NK-92 (cell line): ENCODE data around the gene TOR3A.
"Not testable (repeated sequence)": the region's sequence is repeated elsewhere in the genome, so short reads cannot be mapped to it uniquely, and the experiment has no call there.

ENCODE experiments used
- DNase-seq: peaks from one replicate; lab custom pipeline; 2025; ENCODE audit not compliant: unreplicated experiment; lab: John Stamatoyannopoulos, UW

TOR3A gene, protein sequence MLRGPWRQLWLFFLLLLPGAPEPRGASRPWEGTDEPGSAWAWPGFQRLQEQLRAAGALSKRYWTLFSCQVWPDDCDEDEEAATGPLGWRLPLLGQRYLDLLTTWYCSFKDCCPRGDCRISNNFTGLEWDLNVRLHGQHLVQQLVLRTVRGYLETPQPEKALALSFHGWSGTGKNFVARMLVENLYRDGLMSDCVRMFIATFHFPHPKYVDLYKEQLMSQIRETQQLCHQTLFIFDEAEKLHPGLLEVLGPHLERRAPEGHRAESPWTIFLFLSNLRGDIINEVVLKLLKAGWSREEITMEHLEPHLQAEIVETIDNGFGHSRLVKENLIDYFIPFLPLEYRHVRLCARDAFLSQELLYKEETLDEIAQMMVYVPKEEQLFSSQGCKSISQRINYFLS

DNA sequence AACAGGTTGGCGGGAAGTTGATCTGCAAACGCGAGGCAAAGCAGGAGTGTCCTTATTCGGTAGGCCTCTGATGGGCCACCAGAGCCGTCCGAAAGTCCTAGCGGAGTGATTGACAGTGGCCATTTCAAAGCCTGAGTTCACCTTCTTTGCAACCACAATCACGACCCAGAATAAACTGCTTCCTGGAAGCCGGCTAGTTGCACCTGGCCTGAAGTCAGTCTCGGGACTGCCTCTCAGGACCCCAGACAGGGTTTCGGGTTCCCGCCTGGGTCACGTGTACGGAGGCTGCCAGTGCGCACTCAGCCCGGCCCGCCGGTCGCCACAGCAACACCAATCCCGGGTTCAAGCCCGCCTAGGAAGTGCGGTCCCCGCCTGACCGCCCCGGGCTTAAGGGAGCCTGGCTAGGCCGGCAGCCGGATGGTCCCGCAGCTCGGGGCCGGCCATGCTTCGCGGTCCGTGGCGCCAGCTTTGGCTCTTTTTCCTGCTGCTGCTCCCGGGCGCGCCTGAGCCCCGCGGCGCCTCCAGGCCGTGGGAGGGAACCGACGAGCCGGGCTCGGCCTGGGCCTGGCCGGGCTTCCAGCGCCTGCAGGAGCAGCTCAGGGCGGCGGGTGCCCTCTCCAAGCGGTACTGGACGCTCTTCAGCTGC is at the start of gene TOR3A:
Gene TOR3A, plus strand, starts transcription at position 384 of the 646 bp plus-strand sequence. Its CDS starts 59 bp downstream, at position 443.
- no peak for DNase-seq

DNA sequence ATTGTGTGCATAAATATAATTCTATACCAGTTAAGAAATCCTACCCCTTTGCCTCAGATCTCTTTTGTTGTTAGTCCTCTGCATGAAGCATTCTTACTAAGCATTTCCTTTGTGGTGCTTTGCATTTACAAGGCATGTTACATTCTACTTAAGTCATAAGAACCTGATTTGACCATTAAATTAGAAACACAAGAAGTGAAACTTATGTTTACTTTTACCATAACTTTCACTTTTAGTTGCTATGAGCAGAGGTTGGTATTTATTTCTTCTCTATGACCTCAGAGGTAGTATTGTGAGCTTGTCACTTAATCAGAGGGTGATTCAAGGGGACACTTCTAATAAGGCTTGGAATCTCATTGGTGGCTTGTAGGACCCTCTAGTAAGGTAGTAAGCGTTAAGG is 47.1 kb upstream of the TOR3A start:
- DNase-seq = no peak

DNA sequence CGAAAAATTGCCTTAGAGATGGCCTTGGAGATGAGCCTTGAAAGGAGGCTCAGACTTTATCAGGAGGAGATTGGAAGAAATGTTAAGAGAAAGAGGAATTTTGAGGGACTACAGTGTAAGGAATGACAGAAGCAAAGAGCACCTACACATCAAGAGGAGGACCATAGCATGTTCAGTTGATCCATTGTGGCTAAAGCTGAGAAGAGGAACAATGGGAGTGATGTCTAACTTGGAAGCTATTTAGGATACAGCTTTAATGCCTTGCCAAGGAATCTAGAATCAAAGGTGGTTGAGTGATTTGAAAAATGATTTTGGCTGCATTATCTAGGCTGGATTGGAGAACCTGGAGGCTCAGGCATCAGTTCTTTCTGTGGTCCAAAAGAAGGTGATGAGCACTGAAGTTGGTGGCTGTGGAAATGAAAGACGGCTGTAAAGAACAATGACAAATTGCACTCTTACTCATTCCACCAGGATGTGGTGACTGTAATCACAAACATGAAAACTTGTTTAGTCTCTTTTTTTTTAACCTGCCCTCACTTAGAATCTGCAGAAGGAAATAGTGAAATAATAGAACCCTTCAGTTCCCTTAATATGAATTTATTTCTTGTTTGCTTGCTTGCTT is 44.9 kb upstream of the TOR3A start:
- DNase-seq = no peak

DNA sequence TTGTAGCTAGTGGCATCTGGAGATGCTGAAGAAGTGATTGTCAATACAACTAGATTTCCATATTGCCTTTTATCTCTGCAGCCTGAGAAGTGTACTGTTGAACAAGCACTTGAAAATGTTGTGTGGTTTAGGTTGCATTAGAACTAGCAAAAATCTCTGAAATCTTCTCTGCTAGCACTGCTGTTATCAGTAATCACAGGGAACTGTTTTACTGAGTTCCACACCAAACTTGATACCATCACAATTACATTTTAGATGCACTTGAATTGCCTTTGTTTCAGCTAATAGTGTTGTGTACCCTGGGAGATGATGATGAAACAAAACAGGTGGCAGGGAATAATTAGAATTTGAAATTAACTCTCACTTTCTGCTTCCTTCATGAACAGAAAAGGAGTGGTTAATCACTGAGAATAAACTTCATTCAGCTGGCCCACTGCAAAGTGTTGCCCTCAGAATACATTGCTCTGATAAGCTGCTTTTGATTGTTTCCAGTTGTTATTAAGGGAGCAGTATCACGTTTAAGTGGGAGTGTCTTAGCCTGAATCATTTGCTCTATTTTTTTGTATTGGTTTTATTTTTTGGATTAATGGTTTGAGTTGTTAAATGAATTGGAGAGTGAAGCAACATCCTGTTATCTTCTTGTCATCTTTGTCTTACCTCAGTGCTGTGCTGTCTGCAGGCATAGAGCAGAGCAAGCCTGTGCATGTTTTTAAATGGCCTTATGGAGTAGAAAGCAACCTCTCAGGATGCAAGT is 43.2 kb upstream of the TOR3A start:
- DNase-seq = no peak

DNA sequence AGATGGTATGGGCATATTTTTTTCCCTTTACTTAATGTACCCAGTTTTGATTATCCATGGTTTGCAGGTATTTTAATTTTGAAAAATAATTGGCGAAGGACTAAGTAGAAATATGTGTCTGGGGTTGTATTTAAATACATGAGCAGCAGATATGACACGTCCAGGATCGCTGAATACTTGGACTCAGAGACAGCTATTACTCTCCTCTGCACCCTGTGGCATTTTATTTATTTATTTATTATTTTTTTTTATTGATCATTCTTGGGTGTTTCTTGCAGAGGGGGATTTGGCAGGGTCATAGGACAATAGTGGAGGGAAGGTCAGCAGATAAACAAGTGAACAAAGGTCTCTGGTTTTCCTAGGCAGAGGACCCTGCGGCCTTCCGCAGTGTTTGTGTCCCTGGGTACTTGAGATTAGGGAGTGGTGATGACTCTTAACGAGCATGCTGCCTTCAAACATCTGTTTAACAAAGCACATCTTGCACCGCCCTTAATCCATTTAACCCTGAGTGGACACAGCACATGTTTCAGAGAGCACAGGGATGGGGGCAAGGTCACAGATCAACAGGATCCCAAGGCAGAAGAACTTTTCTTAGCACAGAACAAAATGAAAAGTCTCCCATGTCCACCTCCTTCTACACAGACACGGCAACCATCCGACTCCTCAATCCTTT is 42.2 kb upstream of the TOR3A start:
- DNase-seq = not testable (repeated sequence)

DNA sequence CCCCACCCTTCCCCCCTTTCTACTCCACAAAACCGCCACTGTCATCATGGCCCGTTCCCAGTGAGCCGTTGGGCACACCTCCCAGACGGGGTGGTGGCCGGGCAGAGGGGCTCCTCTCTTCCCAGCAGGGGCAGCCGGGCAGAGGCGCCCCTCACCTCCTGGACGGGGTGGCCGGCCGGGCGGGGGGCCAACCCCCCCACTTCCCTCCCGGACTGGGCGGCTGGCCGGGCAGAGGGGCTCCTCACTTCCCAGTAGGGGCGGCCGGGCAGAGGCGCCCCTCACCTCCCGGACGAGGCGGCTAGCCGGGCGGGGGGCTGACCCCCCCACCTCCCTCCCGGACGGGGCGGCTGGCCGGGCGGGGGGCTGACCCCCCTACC is 41.7 kb upstream of the TOR3A start:
- not testable (repeated sequence) for DNase-seq

DNA sequence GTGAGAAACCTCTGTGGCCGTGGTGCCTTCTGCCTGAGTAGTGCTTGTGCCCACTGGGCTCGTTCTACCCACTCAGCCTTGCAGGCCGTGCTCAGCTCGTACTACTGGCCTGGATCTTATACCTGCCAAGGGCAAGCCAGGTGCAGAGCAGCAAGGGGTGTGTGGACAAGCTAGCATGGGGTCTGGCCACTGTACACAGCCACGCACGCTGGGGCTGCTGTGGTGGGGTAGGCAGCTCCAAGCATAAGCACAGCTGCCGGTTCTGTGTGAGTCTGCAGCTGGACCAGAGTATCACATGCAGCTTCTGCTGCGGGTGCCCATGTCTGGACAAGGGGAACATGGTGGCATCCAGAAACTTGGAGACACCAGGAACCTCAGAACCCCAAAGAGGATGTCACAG is 39.8 kb upstream of the TOR3A start:
- DNase-seq = no peak

DNA sequence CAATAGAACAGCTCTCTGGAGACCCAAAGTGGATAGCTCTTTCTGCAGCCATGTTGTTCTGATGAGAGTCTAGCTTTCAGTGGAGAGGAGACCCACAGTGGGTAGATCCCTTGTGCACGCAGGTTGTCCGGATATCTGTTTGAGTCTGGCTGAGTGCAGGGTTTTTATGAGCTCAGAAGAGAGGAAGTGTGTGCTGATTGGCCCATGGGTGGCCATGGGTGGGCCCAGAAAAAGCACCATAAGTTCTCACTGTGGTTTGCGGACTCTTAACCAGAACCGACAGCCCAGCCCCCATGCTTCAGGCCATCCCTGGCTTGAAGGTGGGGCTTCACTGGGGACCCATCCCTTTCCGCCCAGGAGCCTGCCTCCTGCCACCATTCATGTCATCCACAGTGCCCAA is 39.2 kb upstream of the TOR3A start:
- DNase-seq = no peak

DNA sequence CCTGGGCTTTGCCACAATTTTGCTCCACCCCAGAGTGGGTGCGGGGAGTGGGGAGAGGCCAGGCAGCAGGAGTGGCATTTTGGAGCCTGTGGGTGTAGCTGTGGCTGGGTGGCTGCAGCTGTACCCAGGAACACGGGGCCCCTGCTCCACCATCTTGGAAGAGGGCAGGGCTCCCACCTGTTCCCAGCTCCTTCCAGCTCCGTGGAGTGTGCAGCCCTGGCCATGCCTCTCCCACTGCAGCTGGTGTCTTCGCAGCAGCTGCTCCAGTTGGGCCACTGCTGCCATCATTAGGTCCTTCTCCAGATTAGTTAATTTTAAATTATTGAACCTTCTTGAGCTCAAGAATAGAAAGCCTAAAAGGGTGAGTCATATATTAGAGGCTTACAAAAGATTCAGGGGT is 38.6 kb upstream of the TOR3A start:
- no peak for DNase-seq

DNA sequence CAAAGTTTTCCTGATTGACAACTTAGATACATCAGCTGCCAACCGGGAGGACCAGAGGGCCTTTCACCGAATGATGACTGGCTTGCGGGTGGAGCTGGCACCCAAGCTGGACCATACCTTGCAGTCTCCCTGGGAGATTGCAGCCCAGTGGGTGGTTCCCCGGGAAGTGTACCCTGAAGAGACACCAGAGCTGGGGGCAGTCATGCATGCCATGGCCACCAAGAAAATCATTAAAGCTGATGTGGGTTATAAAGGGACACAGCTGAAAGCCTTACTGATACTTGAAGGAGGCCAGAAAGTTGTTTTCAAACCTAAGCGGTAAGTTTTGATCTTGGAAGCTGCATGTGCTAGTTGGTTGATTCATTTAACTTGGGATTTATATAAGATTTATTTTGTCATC is 38.0 kb upstream of the TOR3A start:
- DNase-seq = no peak

DNA sequence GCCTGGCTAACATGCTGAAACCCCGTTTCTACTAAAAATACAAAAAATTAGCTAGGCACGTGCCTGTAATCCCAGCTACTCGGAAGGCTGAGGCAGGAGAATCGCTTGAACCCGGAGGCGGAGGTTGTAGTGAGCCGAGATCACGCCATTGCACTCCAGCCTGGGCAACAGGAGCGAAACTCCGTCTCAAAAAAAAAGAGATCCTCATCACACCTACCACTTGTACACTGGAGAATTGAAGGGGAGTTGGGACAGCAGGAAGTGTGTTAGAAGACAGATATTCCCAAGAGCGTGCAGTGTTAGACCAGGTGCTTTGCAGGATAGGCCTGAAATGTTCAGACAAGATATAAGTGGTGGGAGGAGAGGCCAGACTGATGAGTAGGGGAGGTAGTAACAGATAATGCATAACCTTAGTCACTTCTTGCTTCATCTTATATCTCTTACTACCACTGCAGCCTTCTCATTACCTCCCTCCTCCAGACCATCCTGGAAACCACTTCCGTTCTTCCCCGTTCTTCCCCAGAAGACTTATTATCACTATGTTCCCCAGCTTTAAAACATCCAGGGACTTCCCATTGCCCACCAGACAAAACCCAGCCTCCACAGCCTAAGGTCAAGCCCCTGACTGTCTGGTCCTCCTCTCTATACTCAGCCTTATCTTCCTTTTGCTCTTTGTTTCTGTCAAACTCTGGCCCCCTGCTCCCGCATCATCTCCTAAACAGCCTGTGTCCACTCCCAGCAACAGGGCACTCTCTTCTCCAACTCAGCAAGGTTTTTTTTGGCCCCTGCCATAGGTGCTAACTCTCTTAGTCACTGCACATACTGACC is 34.8 kb upstream of the TOR3A start:
- DNase-seq = no peak

DNA sequence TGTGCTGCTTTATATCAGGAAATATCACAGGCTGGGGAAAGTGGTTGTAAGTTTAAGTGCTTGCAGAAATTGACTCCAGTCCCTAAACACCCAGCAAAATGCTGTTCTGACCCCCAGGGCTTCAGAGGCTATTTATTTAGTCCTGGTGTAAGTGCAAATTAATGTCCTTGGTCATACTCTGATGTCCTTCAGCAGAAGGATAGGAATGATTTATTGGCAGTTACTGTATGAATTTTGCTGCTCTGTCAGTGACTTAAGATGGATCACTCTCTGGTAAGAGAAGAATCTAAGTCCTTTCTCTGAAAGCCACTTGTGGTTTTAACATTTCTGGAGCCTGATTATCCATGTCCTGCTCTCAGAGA is 34.3 kb upstream of the TOR3A start:
- no peak for DNase-seq

DNA sequence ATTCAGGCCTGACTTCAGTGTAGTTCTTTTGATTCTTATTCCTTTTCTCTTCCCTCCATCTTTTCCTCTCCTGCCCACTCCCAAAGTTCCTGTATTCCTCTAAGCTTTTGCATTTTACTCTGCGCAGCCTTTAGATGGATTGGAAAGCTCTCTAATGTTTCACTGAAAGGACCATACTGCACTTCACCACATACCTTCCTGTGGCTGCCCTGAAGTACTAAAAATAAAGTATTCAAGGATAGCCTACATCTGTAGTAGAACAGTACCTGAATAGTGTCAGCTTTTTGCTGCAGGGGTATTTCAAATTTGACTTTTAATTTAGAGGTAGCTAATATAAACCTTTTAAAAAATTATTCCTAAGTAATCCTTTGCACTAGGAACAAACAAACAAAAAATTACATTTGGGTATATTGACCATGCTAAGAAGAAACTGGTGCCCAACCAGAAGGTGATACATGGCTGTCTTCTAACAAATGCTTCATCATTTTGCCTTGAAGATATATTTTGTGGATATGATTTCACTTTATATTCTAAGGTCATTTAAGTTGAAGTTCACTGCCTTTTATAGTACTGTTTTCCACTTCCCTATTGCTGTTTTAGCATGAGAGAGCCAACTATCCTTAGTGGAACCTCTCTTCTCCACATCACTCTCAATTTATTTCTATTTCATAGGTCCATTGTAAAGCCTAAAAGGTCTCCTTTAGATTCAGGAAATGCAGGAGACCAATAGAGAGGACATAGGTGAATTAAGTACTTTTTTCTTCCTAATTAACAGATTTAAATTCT is 33.3 kb upstream of the TOR3A start:
- no peak for DNase-seq

DNA sequence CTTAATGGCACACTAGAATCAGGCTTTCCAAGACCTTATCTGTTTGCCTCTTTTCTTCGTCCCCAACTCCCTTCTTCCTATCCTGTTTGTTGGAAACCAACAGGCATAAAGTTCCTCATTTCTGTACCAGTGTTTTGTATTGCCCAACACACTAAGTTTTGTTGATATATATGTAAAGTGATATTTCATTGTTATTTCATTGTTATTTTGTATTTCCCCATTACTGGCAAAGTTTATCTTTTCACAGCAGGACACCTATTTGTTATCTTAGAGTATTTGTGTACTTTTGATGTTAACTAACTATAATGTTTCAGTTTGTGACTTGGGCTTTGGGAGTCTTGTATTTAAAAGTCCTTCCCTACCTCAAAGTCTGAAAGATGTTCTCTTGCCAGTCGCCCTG is 29.1 kb upstream of the TOR3A start:
- DNase-seq = no peak

DNA sequence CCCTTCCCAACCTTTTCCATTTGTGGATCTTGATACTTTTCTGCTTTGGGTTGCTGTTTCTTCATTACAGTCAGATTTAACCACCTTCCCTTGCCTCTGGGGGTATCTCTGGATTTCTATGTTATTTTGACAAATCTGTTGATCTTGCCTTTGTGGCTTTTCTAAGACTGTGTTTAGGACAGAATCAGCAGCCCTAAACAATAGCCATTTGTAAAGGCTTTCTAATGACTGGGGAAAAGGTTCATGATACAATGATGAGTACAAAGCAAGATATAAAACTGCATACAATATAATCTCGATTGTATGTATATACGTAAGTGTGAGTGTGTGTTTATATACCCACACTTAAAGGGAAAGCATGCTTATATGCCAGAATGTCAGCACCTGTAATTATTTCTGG is 28.4 kb upstream of the TOR3A start:
- no peak for DNase-seq

DNA sequence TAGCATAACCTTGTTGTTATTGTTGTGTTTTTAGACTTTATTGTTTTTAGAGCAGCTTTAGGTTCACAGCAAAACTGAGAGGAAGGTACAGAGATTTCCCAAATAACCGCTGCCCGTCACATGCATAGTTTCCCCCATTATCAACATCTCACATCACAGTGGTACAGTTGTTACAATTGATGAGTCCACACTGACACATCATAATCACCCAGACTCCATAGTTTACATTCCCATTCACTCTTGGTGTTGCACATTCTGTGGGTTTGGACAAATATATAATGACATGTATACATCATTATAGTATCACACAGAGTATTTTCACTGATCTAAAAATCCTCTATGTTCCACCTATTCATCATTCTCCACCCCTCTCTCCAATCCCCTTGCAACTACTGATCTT is 25.9 kb upstream of the TOR3A start:
- DNase-seq = no peak

DNA sequence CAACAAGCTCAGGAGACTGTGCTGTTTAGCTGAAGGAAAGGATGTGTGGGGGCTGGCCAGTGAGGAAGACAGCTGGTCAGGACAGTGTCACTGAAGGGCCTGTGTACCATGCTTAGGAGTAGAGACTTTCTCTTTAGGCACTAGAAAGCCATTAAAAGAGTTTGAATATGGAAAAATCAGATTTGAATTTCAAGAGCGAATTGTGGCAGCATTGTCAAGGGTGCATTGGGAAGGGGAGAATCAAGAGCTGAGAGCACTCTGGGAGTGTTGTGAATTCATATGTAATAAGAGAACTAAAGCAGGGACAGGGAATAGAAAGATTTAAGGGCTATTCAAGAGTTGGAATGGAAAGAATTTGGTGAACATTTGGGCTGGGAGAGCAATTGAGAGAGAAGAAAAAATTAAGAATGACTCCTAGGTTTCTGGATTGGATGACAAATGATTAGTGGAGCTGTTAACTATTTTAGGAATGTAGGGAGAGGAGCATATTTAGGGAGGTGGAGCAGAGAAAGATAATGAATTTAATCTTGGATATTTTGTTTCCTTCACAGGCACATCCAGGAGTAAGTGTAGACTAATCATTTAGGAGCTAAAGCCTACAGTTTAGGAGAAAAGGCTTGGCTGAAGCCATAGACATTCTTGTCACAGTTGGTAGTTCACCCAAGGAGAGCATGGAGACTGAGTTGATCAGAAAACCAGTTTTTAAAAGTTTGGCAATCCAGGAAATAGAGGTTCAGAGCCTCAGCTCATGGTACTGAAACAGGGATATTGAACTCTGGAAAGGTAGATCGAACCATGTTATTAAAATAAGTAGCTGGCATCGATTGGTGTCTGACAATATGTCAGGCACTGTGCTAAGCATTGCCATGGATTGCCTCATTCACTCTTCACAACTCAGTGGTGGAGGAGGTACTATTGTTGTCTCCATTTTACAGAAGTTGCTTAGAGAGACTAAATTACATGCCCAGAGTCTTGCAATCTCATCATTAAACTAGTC is 23.1 kb upstream of the TOR3A start:
- no peak for DNase-seq
